CD14-positive monocyte (primary cell): ENCODE measurements around the gene PRRT1. TPM values are rescaled to one million over a fixed set of nuclear protein-coding genes. Genes with fewer than 3 reads are reported as not detected.
A peak's percentile ranks its signal among the peaks of the same experiment; 100 is the strongest.

Experiments used
- DNase-seq, 3 donors: peaks; one replicate each; pipeline ENCODE4 v3.0.0-alpha.2; 2011 to 2022
- H2AFZ ChIP-seq: 2 replicates; pipeline ENCODE4 v1.6.0; 2012; ENCODE audit warnings: mild to moderate bottlenecking, low read depth, low read length, inconsistent platforms; ENCODE audit not compliant: insufficient read depth, poor library complexity, severe bottlenecking
- H3K27ac ChIP-seq, 2 donors: 1 replicate in 1 of 2; 2 replicates in 1 of 2; pipeline ENCODE4 v1.5.1; 2012 to 2013; ENCODE audit warnings: low read length in 2 of 2, control low read depth in 1 of 2, inconsistent platforms in 1 of 2, low read depth in 1 of 2, mild to moderate bottlenecking in 1 of 2
- H3K27me3 ChIP-seq, 2 donors: one replicate each; pipeline versions ENCODE4 v1.6.0 to v1.6.1; 2011 to 2013; ENCODE audit warnings: low read length in 2 of 2; ENCODE audit not compliant: control insufficient read depth in 2 of 2, insufficient read depth in 2 of 2
- H3K36me3 ChIP-seq, 2 donors: replicated peaks in 1 of 2; 1 replicate in 1 of 2; 2 replicates in 1 of 2; pipeline versions ENCODE4 v1.5.1 to v1.6.1; 2012 to 2013; ENCODE audit warnings: low read length in 2 of 2, control low read depth in 1 of 2, inconsistent platforms in 1 of 2, mild to moderate bottlenecking in 1 of 2; ENCODE audit not compliant: insufficient read depth in 2 of 2, control insufficient read depth in 1 of 2
- H3K4me1 ChIP-seq, 2 donors: 1 replicate in 1 of 2; 2 replicates in 1 of 2; pipeline versions ENCODE4 v1.5.1 to v1.6.1; 2012 to 2013; ENCODE audit warnings: low read length in 2 of 2, control low read depth in 1 of 2, inconsistent platforms in 1 of 2, mild to moderate bottlenecking in 1 of 2, moderate library complexity in 1 of 2; ENCODE audit not compliant: insufficient read depth in 2 of 2, control insufficient read depth in 1 of 2
- H3K4me2 ChIP-seq: replicated peaks from 2 replicates; pipeline ENCODE3; 2012; ENCODE audit warnings: low read length, moderate library complexity, mild to moderate bottlenecking; ENCODE audit not compliant: poor library complexity, severe bottlenecking; ENCODE audit errors: extremely low read depth
- H3K4me3 ChIP-seq, 3 experiments: fragments of 200-600 bp in 1 of 3; sonication (generic) in 1 of 3; replicated peaks in 1 of 3; 1 replicate in 2 of 3; 2 replicates in 1 of 3; pipeline ENCODE4 v1.5.1; 2011 to 2013; ENCODE audit warnings: low read length in 3 of 3, mild to moderate bottlenecking in 3 of 3, control low read depth in 2 of 3, low read depth in 2 of 3, inconsistent platforms in 1 of 3, moderate library complexity in 1 of 3
- H3K79me2 ChIP-seq: 2 replicates; pipeline ENCODE4 v1.6.0; 2012; ENCODE audit warnings: mild to moderate bottlenecking, control low read depth, inconsistent platforms, low read length, moderate library complexity; ENCODE audit not compliant: insufficient read depth
- H3K9ac ChIP-seq: 2 replicates; pipeline ENCODE4 v1.6.0; 2017; ENCODE audit warnings: low read length, mild to moderate bottlenecking; ENCODE audit not compliant: insufficient read depth, poor library complexity, severe bottlenecking
- H3K9me3 ChIP-seq, 2 donors: replicated peaks in 1 of 2; 1 replicate in 1 of 2; 2 replicates in 1 of 2; pipeline versions ENCODE4 v1.5.1 to v1.6.1; 2012 to 2013; ENCODE audit warnings: low read length in 2 of 2, control low read depth in 1 of 2; ENCODE audit not compliant: control insufficient read depth in 1 of 2, insufficient read depth in 1 of 2
- H4K20me1 ChIP-seq: 2 replicates; pipeline ENCODE4 v1.6.0; 2012; ENCODE audit warnings: mild to moderate bottlenecking, low read length, control low read depth, moderate library complexity; ENCODE audit not compliant: insufficient read depth
- H3K27ac Mint-ChIP-seq, 7 donors: one replicate each; pipeline ENCODE4 v1.8.0; 2020; ENCODE audit warnings: mild to moderate bottlenecking in 7 of 7, mixed read lengths in 7 of 7, moderate library complexity in 6 of 7, inconsistent platforms in 2 of 7
- H3K27me3 Mint-ChIP-seq, 3 donors: one replicate each; pipeline ENCODE4 v1.8.0; 2021 to 2022; ENCODE audit warnings: low read depth in 3 of 3, mild to moderate bottlenecking in 3 of 3, mixed read lengths in 3 of 3, moderate library complexity in 3 of 3, inconsistent platforms in 1 of 3
- H3K36me3 Mint-ChIP-seq, 2 donors: one replicate each; pipeline ENCODE4 v1.8.0; 2020; ENCODE audit warnings: mixed read lengths in 2 of 2, inconsistent platforms in 1 of 2, mild to moderate bottlenecking in 1 of 2
- H3K4me1 Mint-ChIP-seq: one replicate; pipeline ENCODE4 v1.8.0; 2020; ENCODE audit warnings: mild to moderate bottlenecking, mixed read lengths
- H3K4me3 Mint-ChIP-seq, 2 donors: one replicate each; pipeline ENCODE4 v1.8.0; 2020; ENCODE audit warnings: mild to moderate bottlenecking in 2 of 2, mixed read lengths in 2 of 2, moderate library complexity in 1 of 2
- H3K9me3 Mint-ChIP-seq, 7 donors: one replicate each; pipeline ENCODE4 v1.8.0; 2020 to 2022; ENCODE audit warnings: mixed read lengths in 7 of 7, mild to moderate bottlenecking in 6 of 7, moderate library complexity in 6 of 7, inconsistent platforms in 2 of 7
- WGBS: methylation state at CpG from one replicate; pipeline ENCODE4 v1.1.5; 2013; ENCODE audit warnings: missing lambda C conversion rate; ENCODE audit not compliant: insufficient coverage; 5-methylcytosine and 5-hydroxymethylcytosine counted together
- intact Hi-C, 2 donors: fragments of 100-400 bp; cut with micrococcal nuclease; formaldehyde crosslinking; loops; one replicate each; pipeline versions ENCODE4 v1.15.0 to v1.15.1; 2023
- polyA plus RNA-seq, 3 donors: library from polyadenylated mRNA; depleted of rRNA in 1 of 3; unstranded in 2 of 3; stranded (reverse) in 1 of 3; fragments of 300-500 nt in 2 of 3; fragments of >200 nt in 1 of 3; fragmentation: Illumina TruSeq in 2 of 3; gene quantifications; 1 replicate in 2 of 3; 2 replicates in 1 of 3; pipeline ENCODE4 v1.2.3, GENCODE V29; 2012 to 2021
- TF ChIP-seq, protein P1 (sequence below): fragments of 200-600 bp; IDR thresholded peaks from one replicate; pipeline ENCODE4 v1.8.0; 2022; ENCODE audit warnings: antibody characterized with exemption, mild to moderate bottlenecking

Gene PRRT1
- polyA plus RNA-seq, 3 donors: not detected

DNA sequence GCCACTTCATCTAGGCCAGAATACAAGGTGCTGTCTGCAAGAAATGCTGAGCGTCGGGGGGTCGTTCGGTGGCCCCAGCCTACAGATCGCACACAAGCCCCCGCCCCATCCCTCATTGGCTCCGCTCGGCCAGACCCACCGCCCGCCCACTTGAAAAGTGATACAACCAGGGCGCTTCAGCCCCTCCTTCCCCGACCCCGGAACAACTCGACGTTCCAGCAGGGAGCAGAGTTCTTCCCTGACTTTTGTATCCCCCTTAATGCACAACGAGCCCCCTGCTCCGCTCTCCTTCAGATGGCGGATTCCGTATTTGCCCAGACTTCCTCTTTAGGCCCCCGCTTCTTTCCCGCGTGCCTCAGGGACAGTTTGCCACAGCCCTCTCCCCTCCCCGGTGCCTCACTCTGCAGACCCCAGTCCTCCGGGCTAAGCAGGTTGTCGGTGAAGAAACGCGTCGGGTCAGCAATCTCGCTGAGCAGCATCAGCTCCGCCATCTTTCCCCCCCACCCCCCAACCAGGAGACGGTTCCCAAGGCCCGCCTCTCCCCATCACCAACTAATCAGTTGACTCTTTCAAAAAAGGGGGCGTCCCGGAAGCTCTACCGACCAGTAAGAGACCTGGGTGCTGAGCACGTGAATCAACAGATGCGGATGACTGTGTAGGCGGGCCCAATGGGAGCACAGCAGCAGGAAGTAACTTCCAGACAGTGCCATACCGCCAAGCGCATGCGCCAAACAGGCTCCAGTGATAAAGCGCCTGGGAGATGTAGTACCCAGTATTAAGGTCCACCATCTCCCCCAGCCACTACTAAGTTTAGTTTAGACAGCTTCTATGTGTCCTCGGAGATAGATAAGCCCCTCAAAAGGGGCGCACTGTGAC, 23.8 kb downstream of the PRRT1 start, which contains the start of gene ATF6B:
ATF6B (minus strand) TSS at position 530 of the 876 bp plus-strand sequence; CDS start at position 491, 39 bp downstream.
- under 1% methylated on average over 42 of the region's 44 CpGs for WGBS

DNA sequence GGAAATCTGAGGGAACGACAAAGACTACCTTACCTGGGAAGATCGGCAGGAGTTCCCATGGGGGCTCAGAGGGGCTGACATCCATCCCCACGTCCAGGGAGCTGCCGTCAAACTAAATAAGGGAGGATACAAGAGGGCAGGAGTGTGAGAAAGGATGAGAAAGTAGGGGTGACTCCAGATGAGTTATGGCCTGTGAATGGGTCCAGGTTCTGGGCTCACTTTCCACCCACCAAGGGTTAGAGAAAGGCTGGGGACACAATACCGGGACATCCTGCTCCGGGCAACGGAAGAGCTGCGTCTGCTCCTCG, 24.4 kb downstream of the PRRT1 start:
- Histone ChIP-seq H3K27me3 (no peaks in the 10 kb centered on the region), H3K27ac (peak overlapping the region; percentile 57 to 98), H3K9ac (peak overlapping the region; percentile 94), H3K36me3 (peaks cover 27 to 42% of the 10 kb centered on the region in 2 donors), H3K79me2 (peaks cover 51% of the 10 kb centered on the region), H2AFZ (peak overlapping the region; percentile 90), H3K4me3 (peak overlapping the region; percentile 89 to 100 (median 94)), H4K20me1 (peaks cover 15% of the 10 kb centered on the region), H3K9me3 (no peaks in the 10 kb centered on the region), H3K4me1 (peaks cover 36 to 50% of the 10 kb centered on the region in 2 donors), H3K4me2 (peak overlapping the region; percentile 88)
- TF ChIP-seq, protein P1, sequence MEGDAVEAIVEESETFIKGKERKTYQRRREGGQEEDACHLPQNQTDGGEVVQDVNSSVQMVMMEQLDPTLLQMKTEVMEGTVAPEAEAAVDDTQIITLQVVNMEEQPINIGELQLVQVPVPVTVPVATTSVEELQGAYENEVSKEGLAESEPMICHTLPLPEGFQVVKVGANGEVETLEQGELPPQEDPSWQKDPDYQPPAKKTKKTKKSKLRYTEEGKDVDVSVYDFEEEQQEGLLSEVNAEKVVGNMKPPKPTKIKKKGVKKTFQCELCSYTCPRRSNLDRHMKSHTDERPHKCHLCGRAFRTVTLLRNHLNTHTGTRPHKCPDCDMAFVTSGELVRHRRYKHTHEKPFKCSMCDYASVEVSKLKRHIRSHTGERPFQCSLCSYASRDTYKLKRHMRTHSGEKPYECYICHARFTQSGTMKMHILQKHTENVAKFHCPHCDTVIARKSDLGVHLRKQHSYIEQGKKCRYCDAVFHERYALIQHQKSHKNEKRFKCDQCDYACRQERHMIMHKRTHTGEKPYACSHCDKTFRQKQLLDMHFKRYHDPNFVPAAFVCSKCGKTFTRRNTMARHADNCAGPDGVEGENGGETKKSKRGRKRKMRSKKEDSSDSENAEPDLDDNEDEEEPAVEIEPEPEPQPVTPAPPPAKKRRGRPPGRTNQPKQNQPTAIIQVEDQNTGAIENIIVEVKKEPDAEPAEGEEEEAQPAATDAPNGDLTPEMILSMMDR: no peak
- no peak for DNase-seq
- Mint-ChIP-seq H3K27me3 (no peaks in the 10 kb centered on the region), H3K4me1 (peaks cover 42% of the 10 kb centered on the region), H3K36me3 (peaks cover 29 to 40% of the 10 kb centered on the region in 2 donors), H3K4me3 (peak overlapping the region; percentile 96 to 97), H3K9me3 (peaks cover 0 to 2% (median 0%) of the 10 kb centered on the region in 7 donors), H3K27ac (peak overlapping the region; percentile 96 to 98 (median 97))
- WGBS: 25% methylated on average over 2 of the region's 9 CpGs
- intact Hi-C loops: no loop called here

More for the DNA sequence above, 23.8 kb downstream of the PRRT1 start, which contains the start of gene ATF6B:
- peak; percentile 99 to 100 (median 100) for DNase-seq
- peak within 1 kb of the TSS; percentile 96 to 97 for H3K4me3 Mint-ChIP-seq
- H3K4me2 ChIP-seq: peak within 1 kb of the TSS; percentile 88
- peak within 1 kb of the TSS; percentile 89 to 100 (median 94) for H3K4me3 ChIP-seq
- H3K4me1 ChIP-seq: peaks cover 34 to 46% of the 10 kb centered on the region in 2 donors
- peaks cover 27 to 40% of the 10 kb centered on the region in 2 donors for H3K36me3 ChIP-seq
- TF ChIP-seq, protein P1: no peak
- H3K27ac Mint-ChIP-seq: peak within 1 kb of the TSS; percentile 96 to 98 (median 97)
- H3K27me3 Mint-ChIP-seq: peaks cover 0 to 2% (median 1%) of the 10 kb centered on the region in 3 donors
- H3K9me3 Mint-ChIP-seq: peaks cover 0 to 2% (median 0%) of the 10 kb centered on the region in 7 donors
- H2AFZ ChIP-seq: peak within 1 kb of the TSS; percentile 90
- peaks cover 51% of the 10 kb centered on the region for H3K79me2 ChIP-seq
- peaks cover 9% of the 10 kb centered on the region for H4K20me1 ChIP-seq
- peak within 1 kb of the TSS; percentile 94 for H3K9ac ChIP-seq
- intact Hi-C loops: no loop called here
- peaks cover 26 to 34% of the 10 kb centered on the region in 2 donors for H3K36me3 Mint-ChIP-seq
- peaks cover 39% of the 10 kb centered on the region for H3K4me1 Mint-ChIP-seq
- H3K27ac ChIP-seq: peak within 1 kb of the TSS; percentile 57 to 98
- H3K27me3 ChIP-seq: no peaks in the 10 kb centered on the region
- H3K9me3 ChIP-seq: no peaks in the 10 kb centered on the region
